A172 (cell line): Measurements from ENCODE around the gene SYNDIG1. TPM values are rescaled to one million over a fixed set of nuclear protein-coding genes. Genes with fewer than 3 reads are reported as not detected.

ENCODE experiments used
- DNase-seq: peaks from one replicate; pipeline ENCODE4 v3.0.0-alpha.2; 2015; ENCODE audit warnings: low spot score
- total RNA-seq: library from RNA; depleted of rRNA; stranded (reverse); fragments of >200 nt; shearing (Covaris generic); gene quantifications from 2 replicates; pipeline ENCODE4 v1.2.3, GENCODE V29; 2014

Gene SYNDIG1
- total RNA-seq, 1 experiment from 2014 or later, result 5.2 TPM

GRCh38 chr20:24522452-24523330 lies 53.3 kb downstream of the SYNDIG1 start:
- DNase-seq, result no peak

GRCh38 chr20:24523661-24524060 lies 54.2 kb downstream of the SYNDIG1 start:
- no peak for DNase-seq

GRCh38 chr20:24528583-24529368 lies 59.3 kb downstream of the SYNDIG1 start:
- no peak for DNase-seq

GRCh38 chr20:24529369-24529719 lies 59.9 kb downstream of the SYNDIG1 start:
- DNase-seq, result no peak

- peak; percentile 33 for DNase-seq
Observed at GRCh38 chr20:24530131-24530680, 60.8 kb downstream of the SYNDIG1 start.

GRCh38 chr20:24531202-24531601 lies 61.8 kb downstream of the SYNDIG1 start:
- no peak for DNase-seq

GRCh38 chr20:24531631-24532419 lies 62.4 kb downstream of the SYNDIG1 start:
- DNase-seq, result no peak

- no peak for DNase-seq
Observed at GRCh38 chr20:24533449-24533848, 64.0 kb downstream of the SYNDIG1 start.

GRCh38 chr20:24534282-24534681 lies 64.9 kb downstream of the SYNDIG1 start:
- DNase-seq, result no peak

- no peak for DNase-seq
Observed at GRCh38 chr20:24535941-24536730, 66.7 kb downstream of the SYNDIG1 start.

- no peak for DNase-seq
Observed at GRCh38 chr20:24537210-24537609, 67.8 kb downstream of the SYNDIG1 start.

GRCh38 chr20:24542721-24543120 lies 73.3 kb downstream of the SYNDIG1 start:
- DNase-seq, result no peak

- no peak for DNase-seq
Observed at GRCh38 chr20:24543168-24543567, 73.7 kb downstream of the SYNDIG1 start.

- no peak for DNase-seq
Observed at GRCh38 chr20:24543741-24544140, 74.3 kb downstream of the SYNDIG1 start.

- DNase-seq, result no peak
Observed at GRCh38 chr20:24544371-24544770, 74.9 kb downstream of the SYNDIG1 start.

GRCh38 chr20:24545168-24545567 lies 75.7 kb downstream of the SYNDIG1 start:
- no peak for DNase-seq

- DNase-seq, result no peak
Observed at GRCh38 chr20:24546232-24546892, 76.9 kb downstream of the SYNDIG1 start.

GRCh38 chr20:24547967-24548366 lies 78.5 kb downstream of the SYNDIG1 start:
- DNase-seq, result no peak

GRCh38 chr20:24559114-24559732 lies 89.8 kb downstream of the SYNDIG1 start:
- no peak for DNase-seq
